HG03558 (cell line): ENCODE measurements around the gene SRSF12.
"Not testable (repeated sequence)": the region's sequence is repeated elsewhere in the genome, so short reads cannot be mapped to it uniquely, and the experiment has no call there.

Experiments used
- ATAC-seq: cut with Tn5 transposase; IDR thresholded peaks from one replicate; pipeline ENCODE4 v1.9.1; 2021; ENCODE audit warnings: moderate number of reproducible peaks; ENCODE audit not compliant: unreplicated experiment; ENCODE audit errors: extremely low read depth

Gene SRSF12

DNA sequence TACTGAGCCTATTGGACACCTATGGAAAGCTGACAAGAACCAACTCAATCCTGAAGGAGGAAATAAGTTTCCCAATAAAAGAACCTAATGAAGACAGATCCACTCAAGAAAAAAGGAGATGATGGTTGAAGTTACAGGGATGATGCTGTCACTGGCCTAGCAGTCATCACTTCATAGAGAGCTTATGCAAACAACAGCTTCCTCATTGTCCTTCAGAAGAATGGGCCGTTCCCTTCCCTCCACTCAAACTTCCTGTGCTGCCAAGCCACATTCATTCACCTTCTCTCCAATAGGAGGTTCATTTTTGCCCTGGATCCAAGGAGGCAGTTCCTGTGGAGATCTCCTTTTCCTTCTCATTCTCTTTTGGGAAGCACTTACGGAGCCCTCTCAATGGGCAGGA lies 14.2 kb upstream of the SRSF12 start:
- ATAC-seq: no peak

DNA sequence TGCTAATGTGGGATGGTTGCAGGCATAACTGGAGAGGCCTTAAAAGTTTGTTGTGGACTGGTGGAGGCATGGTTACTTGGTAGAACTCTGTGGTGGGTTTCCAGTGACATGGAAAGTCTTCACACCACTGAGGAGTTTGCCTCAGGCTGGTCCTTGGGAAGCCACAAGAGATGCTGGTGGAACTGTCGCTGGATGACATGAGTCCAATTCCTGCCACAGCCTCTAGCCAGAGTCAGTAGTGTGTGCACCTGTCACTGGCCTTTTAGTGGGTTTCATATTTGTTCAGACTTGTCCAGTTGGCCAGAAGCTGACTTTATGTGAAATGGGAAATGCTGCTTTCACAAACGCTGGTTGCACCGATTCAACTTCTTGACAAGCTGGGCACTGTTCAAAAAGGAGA lies 13.7 kb upstream of the SRSF12 start:
- no peak for ATAC-seq

DNA sequence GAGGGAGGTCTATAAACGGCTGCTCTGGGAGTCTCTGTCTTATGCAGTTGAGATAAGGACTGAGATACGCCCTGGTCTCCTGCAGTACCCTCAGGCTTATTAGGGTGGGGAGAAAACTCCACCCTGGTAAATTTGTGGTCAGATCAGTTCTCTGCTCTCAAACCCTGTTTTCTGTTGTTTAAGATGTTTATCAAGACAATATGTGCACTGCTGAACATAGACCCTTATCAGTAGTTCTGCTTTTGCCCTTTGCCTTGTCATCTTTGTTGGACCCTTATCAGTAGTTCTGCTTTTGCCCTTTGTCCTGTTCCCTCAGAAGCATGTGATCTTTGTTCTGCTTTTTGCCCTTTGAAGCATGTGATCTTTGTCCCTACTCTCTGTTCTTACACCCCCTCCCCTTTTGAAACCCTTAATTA lies 10.4 kb upstream of the SRSF12 start:
- not testable (repeated sequence) for ATAC-seq

DNA sequence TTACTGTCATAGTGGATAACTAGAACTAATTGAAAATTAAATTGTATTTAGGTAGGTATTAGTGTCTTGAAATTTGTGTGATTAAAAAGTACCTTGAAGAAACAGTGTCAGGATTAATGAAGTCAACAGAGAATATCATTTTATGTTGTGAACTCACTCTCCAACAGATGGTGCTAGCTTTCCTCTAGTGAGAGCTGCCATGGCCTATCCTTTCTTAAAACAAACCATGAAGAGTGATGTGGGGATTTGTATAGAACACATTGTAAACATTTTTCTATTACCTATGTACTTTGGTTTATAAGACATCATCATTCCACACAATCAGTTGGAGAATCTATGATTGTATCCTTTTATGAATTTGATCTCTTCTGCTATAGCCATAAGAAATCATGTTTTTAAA lies 4.8 kb upstream of the SRSF12 start:
- ATAC-seq: no peak

GRCh38 chr6:89121934-89122333 lies 4.1 kb upstream of the SRSF12 start:
- no peak for ATAC-seq

GRCh38 chr6:89120371-89120770 lies 2.5 kb upstream of the SRSF12 start:
- no peak for ATAC-seq

- ATAC-seq: no peak
Observed at GRCh38 chr6:89118931-89119330, 1.1 kb upstream of the SRSF12 start.

DNA sequence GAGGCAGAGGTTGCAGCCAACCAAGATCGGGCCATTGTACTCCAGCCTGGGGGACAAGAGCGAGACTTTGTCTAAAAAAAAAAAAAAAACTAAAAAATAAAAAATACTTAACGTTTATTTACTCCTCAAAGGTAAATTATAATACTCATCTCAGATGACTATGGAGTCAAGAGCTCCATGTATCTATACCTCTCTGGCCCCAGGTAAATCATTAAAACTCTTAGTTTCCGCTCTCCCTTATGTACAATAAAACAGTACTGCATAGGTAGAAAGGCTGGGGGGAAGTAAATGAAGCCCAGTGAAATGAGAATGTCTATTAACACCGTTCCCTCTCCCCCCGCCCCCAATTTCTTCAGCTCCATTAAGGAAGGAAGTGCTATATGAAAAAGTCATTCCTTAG lies 1.2 kb downstream of the SRSF12 start:
- no peak for ATAC-seq

GRCh38 chr6:89111933-89112332 lies 5.9 kb downstream of the SRSF12 start:
- no peak for ATAC-seq

DNA sequence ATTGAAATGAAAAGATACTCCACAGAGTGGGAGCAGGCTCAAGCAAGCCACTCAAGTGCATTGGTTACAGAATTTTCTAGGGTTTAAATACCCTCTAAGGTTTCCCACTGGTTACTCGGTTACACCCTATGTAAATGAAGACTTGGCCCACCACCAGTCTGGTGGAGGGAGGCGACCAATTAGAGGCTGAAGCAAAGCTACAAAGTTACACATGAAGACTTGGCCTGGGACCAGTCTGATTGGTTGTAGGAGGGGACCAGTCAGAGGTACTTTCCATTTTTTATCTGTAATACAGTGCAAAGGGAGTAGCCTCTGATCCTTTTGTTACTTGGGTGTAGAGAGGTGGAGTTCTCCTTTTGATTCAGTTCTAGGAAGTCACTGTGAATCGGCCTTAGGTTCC lies 7.6 kb downstream of the SRSF12 start:
- no peak for ATAC-seq

- ATAC-seq: no peak
Observed at GRCh38 chr6:89100114-89100513, 17.8 kb downstream of the SRSF12 start.

DNA sequence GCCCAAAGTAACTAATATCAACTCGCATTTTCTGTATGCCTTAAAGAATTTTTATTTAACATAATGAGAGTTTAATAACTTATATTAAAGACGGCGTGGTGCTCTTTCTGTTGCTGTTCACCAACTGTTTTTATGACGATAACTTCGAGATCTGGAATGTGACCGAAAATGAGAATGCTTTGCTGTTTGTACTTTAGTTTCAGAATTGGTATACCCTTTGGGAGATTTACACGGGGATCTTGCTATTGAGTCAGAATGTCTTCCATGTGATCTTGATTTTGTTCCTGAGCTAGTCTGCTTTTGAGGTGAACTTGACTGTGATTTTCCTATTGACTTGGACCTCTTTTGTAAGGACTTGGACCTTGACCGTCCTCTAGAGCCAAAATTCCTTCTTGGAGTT lies 19.4 kb downstream of the SRSF12 start:
- ATAC-seq: no peak

GRCh38 chr6:89087881-89088280 lies 30.0 kb downstream of the SRSF12 start:
- ATAC-seq: no peak

- ATAC-seq: no peak
Observed at GRCh38 chr6:89085409-89086205, 32.3 kb downstream of the SRSF12 start.

DNA sequence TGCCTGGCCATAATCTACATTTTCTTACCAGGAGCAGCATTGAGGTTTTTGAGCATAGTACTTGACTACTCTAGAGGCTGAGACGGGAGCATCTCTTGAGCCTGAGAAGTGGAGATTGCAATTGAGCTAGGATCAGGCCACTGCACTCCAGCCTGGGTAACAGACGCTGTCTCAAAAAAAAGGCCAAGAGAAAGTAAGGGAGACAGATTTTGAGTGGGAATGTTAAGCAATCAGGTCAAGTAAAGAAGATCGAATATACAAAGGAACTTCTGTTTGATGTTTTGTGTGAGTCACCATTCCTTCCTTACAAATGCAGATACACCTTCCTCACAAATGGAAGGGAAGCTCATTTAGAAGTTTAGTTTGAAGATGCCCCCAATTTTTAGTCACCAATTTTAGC lies 32.9 kb downstream of the SRSF12 start:
- ATAC-seq: no peak

DNA sequence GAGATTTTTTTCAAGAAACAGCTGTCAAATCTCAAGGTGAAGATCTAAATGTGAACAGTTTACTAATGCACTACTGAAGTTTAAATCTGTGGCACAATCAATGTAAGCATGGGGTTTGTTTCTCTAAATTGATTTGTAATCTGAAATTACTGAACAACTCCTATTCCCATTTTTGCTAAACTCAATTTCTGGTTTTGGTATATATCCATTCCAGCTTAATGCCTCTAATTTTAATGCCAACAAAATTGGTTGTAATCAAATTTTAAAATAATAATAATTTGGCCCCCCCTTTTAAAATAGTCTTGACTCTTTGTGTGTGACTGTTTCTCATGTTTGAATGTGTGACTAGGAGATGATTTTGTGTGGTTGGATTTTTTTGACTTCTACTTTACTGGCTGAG lies 33.3 kb downstream of the SRSF12 start:
- ATAC-seq: no peak

DNA sequence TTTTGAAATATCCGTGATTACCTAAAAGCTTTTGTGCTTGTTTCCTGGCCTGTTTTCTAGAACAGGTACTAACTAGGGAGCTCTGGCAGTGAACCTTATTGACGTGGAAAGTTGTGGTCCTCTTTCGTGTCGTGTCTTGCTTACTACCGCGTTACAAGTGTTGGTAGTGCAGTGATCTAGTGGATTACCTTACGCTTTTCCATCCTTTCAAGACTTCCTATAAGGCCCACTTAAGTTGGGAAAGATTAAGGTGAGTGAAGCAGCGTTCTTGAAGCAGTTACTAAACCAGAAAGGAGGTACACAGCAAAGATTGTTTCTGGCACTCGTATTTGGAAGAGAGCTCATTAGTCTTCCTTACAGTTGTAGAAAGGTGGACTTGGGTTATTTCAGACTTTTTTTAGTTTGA lies 35.4 kb downstream of the SRSF12 start:
- ATAC-seq: no peak

DNA sequence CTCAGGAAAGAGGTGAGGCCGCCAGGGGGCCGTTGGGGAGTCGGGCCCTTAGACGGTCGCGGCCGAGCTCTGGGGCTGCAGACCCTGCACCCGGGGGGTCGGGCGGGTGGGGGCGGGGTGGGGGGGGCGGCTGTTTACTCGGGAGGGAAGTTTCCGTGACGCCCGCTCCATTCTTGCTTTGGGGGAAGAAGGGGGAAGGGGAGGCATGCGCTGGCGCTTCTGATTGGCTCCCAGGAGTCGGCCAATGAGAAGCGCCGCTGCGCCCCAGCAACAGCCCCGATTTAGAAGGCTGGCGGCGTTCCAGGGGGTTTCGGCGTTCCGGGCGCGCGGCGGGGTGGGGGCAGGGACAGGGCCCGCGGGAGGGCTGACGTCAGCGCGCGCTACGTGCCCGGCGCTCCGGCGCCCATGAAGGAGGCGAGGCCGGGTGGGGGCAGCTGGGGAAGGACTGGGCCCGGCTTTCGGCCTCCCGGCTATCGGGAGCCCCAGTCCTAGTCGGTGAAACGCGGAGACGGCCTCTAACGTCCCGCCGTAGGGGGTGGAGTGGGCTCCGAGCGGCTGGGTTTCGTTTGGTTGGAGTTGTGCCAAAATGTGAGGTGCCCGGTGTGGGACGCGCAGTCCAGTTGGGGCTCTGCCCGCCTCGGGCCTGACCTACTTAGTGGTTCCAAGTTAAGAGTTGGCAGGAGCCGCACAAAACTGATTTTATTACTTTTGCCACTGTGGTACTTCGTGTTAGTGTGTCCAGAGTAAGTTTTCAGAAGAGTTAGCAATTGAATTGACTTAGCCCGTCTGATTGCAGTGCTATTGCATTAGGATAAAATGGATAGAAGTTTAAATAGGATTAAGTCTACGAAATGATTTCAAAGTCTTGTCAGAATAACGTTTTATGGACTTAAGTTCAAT lies 36.2 kb downstream of the SRSF12 start:
- ATAC-seq: peak; percentile 31

- ATAC-seq: no peak
Observed at GRCh38 chr6:89081129-89081422, 36.8 kb downstream of the SRSF12 start.

DNA sequence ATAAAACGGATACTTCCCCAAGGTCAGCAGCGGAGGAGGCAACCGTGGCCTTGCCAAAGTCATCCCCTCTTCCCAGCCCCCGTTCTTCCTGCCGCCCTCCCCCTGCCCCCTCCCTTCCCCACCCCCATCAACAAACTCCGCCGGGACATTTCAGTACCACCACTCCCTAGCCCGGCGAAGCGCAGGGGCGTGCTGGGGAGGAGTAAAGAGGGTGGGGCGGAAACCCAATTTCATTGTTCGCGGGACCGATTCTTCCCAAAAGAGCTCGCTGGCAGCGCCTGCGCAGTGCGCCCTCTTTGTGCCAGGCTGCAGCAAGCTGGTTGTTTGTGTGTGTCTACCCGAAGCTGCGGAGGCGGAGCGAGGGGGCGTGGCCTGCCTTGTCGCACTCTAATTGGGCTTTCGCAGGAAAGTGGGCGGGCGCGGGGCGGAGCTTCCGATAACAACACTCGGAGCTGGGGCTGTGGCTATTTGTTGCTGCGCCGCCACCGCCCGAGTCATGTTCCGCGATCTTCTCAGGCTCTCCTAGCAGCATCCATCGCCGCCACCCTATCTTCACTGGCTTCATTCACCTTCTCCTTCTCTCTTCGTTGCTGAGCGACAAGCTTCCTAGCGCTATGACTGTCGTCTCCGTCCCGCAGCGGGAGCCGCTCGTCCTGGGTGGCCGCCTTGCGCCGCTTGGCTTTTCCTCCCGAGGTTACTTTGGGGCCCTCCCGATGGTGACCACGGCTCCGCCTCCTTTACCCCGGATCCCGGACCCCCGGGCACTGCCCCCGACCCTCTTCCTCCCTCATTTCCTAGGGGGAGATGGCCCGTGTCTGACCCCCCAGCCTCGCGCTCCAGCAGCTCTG lies 37.4 kb downstream of the SRSF12 start, which contains the start of gene PNRC1:
Gene PNRC1 (plus strand): TSS at position 471 of the 848 bp plus-strand sequence. CDS start 144 bp downstream, at position 615.
- ATAC-seq: peak; percentile 50
